Stimulated activated CD8-positive, alpha-beta memory T cell treated with anti-CD3 and anti-CD28 coated beads, Interleukin-15, amount 100 ng/mL, for 24 hours (primary cell): ENCODE data around the gene SYNE3.

ENCODE experiments used
- DNase-seq: peaks from one replicate; pipeline ENCODE4 v3.0.0-alpha.2; 2020; ENCODE audit warnings: low read depth

SYNE3 gene

DNA sequence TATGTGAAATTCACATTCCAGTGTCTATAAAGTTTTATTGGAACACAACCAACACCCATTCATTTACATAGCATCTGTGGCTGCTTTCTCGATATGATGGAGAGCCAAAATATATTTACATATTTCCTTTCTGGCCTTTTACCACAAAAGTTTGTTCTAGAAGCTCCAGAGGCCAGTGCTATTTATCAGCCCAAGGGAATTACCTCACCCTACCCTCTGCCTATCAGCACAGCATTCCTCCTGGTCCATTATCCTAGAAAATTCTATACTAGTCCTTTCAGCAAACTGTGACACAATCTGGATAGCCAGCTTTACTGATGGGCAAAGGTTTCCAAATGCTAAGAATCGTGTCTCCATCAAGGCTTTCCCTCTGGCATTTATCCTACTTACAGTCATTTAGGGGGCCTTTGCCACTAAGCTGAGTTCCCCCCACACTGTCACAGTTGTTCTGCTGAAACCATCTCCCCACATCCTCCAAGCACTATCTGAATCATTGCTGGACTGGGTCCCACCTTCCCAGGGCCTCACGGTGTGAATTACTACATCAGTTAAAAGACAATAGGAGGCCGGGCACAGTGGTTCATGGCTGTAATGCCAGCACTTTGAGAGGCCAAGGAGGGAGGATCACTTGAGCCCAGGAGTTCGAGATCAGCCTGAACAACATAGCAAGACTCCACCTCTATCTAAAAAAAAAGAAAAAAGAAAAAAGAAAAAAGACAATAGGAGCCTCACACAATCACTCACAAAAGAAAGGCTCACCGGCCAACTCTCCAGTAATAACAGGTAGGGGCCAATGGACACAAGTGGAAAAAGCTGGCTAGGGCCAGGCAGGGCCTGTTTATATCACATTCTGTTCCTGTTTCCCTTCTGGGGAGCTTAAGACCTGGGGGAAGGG is 12.1 kb downstream of the SYNE3 start:
- no peak for DNase-seq

DNA sequence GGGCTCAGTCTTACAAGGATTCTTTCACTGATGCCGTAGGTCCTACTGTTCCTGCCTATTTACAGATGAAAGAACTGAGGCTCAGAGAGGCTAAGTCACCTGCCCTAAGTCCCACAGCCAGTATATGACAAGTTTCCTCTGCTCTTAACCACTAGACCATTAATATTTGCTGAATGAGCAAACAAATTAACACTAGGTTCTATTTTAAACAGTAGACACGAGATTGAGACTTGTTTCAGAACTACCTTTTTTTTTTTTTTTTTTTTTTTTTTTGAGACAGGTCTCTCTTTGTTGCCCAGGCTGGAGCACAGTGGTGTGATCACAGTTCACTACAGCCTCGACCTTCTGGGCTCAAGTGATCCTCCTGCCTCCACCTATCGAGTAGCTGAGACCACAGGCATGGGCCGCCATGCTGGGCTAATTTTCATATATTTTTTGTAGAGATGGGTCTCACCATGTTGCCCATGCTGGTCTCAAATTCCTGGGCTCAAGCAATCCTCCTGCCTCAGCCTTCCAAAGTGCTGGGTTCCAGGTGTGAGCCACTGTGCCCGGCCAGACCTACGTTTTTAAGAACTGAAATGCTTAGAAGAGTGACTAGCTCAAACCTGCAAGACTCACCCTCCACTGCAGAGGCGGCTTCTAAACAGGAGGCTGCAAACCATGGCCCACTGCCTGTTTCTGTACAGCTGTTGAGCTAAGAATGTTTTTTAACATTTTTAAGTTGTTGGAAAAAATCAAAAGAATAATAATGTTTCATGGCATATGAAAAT is 12.9 kb downstream of the SYNE3 start:
- DNase-seq, result no peak

DNA sequence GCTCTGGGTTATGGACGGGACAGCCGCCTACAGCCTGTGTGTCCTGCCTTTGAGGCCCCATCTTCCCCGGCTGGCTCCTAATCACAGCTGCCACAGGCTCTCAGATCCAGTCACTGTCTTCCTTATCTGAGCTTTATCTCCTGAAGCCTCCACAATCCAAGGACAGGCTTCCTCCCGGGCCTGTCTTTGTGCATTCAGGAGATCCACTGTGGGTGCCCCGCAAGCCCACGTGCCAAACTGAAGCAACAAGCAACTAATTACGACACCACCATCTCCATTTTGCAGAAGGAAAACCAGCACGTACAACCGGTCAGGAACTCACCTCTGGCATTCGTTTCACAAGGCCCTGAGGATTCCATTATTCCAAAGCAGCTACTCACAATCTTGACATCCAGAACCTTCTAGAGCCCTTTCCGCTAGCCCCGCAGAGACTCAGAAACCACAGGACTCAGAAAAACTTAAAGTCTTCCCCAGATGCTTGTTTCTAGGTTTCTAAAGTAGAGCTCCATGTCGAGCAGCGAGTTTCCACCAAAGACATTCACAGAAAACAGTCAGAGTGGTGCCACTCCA is 14.0 kb downstream of the SYNE3 start:
- DNase-seq, result no peak

DNA sequence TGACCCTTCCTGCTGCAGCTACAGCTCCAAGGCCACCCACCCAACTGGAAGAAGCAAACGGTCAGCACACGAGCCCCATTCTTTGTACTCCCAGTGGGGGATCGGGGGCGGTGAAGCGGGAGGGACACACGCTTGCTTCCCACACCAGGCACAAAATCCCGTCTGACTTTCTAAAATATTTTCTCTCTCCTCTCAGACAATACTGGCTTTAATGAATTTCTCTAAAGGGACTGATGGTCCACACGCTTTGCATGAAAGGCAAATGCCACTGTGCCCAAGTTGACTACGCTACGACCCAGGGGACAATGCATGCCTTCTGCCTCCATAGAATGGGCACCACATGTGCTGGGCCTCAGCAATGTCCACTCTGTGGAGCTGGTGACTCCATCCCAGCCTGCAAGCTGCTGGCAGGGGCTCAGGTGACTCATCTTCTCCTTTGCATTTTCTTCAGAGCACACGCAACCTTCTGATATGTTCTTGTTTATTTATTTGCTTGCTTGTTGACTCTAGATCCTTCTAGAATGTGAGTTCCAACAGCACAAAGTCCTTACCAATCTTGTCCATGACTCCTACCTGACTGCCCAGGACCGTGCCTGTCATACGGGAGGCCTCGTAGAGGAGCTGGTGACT is 15.6 kb downstream of the SYNE3 start:
- DNase-seq, result no peak

DNA sequence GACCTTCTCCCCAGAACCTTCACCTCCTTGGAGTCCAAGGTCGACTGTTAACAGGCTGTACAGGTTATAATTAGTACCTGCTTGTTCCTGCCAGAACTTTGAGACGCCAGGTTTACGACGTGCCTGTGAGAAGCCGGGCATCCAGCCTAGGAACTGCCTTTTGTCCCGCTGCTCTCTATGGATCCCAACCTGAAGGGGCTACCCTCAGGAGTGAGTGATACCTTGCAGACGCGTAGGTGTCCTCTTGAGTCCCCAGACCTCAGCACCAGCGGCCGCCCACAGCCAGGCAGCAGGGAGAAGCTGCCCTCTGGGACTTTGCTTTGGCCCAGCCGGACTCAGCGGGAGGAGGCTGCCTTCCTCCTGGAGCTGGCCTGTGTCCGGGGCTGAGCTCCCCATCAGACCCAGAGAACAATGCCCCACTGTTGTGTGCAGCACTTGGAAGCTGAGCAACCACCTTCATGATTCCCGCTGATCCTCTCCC is 16.2 kb downstream of the SYNE3 start:
- no peak for DNase-seq

DNA sequence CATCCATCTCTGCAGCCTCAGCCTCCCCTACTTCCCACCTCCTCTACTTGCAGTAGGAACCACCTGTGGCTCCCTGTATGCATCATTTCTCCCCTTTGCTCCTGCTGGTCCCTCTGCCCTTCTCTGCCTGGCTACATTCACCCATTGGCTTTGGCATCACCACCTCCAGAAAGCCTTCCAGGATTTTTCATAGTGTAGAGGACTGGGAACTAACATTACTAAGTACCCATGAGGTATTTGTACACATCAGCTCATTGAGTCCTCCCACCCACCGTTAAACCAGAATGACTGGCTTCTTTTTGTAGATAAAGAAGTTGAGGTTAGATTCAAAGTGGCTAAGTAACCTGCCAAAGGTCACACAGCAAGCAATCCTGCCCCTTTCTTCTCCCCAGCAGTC is 17.1 kb downstream of the SYNE3 start:
- no peak for DNase-seq

DNA sequence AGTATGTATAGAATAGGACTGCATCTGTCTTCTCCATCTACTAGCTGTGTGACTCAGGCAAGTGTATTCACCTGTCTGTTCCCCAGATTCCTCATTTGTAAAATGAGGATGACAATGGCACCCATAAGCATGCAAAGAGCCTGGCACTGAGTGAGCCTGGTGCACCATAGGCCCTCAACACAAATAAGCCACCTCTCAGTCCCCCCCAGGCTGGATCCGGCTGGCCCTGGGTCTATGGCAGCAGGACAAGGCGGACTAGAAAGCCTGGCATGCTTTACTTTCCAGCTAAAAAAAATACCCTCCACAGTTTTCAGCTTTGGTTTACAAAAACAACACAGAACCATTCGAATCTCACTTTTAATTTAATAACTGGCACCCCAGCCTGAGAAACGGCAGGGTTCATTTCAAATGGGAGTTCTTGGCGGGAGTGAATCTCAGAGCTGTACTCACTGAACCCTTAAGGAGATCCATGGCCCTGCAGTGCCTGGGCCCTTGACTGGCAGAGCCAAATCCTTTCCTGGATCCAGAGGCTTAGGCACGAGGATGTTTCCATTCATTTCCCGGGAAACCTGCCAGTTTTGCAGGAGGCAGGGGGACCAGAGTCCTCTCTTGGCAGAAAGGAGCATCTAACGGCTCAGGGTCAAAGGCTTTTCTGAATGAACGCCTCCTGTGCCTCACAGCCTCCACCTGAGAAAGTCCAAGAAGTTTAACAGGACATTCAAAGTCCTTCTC is 17.7 kb downstream of the SYNE3 start:
- no peak for DNase-seq

DNA sequence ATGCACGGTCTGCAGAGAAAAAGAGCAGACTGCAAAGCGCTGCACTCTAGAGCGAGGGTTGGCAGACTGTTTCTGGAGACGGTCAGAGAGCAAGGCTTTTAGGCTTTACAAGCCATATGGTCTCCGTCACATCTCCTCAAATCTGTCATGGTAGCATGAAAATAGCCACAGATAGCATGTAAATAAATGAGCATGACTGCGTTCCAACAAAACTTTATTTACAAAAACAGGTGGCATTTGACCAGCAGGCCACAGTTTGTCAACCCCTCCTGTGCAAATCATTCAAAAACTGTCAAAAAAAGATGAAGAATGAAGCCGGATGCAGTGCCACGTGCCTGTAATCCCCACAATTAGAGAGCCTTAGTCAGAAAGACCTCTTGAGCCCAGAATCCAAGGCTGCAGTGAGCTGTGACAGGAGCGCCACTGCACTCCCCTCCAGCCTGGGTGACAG is 18.9 kb downstream of the SYNE3 start:
- no peak for DNase-seq

DNA sequence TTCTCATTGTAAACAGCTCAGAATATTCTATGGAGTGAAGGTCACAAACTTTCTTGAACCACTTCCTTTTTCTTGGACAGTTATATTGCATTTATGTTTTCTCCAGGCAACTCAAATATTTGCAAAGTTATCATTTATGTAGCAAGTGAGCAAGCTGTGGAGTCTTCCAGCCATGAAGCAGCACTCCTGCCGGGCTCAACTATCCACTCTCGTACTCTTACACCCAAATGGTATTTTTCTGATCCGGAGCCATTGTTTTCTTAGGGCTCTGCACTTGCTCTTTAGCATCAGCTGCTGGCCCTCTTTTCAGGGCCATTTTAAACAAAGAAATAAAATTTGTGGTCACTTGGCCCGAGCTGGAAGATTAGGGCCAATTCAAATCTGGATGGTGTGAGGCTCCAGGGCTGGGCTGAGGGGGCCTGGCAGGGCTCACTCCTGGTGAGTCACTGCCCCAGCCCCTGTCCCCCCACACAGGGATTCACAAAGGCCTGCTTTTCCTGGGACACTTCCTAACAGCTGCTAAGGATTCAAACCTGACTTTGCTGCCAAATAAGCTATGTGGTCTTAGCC is 19.7 kb downstream of the SYNE3 start:
- DNase-seq, result no peak

DNA sequence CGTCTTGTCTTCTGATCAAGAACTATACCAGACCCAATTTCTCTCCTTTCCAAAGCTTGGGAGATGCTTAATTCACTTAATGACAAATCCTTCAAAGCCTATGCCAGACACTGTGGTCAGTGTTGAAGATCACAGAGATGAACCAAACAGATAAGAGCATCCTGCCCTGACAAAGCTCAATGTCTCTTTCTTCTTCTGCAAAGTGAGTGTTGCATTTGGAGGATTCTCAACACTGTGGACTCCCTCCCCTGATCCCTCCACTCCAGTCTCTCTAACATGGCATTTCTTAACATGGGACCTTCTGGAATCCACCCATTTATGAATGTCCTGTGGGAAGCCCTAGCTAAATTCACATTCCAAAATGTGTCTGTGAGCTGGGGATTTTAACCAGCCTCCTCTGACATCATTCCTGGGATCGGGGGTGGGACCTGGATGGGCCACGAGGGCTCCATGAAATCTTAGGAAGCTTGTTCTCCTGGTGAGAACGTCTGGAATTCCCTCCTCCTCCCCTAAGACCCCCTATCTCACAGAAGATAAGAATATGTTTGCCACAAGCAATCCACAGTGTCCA is 20.3 kb downstream of the SYNE3 start:
- DNase-seq, result no peak

DNA sequence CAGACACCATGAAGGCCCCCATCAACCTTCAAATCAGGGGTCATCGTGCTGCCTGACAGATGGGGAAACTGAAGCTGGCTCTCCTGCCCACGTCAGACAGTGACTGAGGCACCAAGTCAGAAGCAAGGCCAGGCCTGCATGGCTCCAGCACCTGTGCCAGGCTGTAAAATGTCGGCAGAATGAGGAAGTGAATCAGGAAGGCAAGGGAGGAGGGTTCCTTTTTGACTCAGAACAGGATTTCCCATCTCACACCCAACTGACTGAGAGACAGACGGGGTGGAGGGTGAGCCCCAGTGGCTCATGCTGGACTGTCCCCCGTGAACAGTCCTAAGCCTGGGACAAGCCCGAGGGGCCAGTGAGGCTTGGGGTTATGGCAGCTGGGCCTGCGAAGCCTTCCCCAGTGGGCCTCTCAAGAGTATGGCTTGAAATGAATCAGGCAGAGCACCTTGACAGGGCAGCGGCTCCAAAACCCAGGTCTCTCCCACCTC is 20.9 kb downstream of the SYNE3 start:
- no peak for DNase-seq

DNA sequence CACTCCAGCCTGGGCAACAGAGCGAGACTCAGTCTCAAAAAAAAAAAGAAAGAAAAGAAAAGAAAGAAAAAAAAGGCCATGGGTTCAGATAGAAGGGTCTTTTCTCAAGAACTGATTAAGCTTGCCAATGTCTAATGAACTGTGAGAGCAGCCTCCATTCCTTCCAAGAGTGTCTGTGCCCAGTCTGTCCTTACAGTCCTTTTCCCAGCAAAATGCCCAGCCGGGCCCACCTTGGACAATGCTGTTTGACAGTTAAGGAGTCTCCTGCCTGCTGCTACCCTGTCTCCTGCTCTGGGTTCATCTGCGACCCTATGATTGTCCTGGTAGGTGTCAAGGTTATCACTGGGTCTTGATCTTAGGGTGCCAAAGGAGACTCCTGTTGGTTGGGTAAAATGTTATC is 21.4 kb downstream of the SYNE3 start:
- no peak for DNase-seq

DNA sequence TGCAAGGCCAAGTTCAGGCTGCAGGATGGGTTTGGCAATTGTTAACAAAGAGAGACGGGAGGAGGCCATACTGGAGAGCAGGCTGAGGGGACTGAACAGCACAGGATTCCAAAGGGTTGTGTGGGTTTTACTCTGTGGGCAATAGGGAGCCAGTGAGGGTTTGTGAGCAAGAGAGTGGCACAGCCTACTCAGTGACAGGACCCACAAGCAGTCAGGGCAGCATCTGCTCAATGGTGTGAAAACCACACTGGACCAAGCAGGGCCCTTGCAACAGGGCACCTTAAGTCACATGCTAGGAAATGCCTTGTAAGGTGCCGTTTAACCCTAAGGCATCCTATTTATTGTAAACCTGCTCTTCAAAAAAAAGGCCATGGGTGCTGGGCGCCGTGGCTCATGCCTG is 22.0 kb downstream of the SYNE3 start:
- DNase-seq, result no peak

DNA sequence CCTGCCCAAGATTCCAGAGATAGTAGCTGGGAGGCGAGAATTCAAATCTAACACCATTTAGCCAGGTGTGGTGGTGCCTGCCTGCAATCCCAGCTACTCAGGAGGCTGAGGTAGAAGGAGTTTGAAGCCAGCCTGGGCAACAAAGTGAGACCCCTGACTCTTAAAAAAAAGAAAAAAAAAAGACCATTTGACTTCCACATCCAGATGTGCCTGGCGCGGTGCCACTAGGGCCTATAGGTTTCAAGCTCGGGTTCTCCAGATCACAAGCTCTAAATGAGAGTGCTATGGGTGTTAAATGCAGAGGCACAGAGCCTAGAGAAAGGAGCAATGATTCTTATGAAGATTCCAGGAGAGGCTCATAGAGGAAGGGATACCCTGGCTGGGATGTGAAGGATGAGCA is 22.5 kb downstream of the SYNE3 start:
- no peak for DNase-seq

DNA sequence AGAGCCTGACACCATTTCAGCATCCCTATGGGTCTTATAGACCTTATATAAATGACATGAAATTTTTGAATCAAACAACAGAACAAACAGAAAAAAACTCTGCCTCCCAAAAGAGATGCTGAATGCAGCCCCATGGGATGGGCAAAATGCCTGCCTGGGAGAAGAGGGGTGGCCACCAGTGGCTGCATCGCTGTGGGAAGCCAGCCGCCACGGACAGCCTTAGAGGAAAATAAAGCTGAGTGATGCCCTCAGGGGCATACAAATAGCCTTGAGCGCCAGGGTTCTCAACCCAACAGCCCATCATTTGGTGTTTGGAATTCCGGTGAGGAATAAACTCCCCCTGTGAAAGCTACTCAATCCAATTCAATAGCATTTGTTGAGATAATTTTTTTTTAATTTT is 22.9 kb downstream of the SYNE3 start:
- no peak for DNase-seq

DNA sequence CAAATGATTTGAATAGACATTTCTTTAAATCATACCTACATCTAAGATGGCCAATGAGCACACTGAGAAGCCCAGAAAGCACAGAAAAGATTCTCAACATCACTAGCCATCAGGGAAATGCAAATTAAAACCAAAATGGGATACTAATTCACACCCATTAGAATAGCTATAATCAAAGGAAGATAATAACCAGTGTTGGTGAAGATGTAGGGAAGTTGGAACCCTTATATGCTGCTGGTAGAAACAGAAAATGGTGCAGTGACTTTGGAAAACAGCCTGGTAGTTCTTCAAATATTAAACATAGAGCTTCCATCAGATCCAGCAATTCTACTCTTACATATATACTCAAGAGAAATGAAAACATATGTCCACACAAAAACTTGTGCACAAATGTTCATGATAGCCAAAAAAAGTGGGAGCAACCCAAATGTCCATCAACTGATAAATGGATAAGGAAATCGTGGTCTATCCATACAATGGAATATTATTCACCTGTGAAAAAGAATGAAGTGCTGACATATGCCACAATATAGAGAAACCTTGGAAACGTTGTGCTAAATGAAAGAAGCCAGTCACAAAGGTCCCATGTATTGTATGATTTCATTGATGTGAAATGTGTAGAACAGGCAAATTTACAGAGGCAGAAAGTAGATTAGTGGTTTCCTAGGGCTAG is 24.4 kb downstream of the SYNE3 start:
- no peak for DNase-seq

DNA sequence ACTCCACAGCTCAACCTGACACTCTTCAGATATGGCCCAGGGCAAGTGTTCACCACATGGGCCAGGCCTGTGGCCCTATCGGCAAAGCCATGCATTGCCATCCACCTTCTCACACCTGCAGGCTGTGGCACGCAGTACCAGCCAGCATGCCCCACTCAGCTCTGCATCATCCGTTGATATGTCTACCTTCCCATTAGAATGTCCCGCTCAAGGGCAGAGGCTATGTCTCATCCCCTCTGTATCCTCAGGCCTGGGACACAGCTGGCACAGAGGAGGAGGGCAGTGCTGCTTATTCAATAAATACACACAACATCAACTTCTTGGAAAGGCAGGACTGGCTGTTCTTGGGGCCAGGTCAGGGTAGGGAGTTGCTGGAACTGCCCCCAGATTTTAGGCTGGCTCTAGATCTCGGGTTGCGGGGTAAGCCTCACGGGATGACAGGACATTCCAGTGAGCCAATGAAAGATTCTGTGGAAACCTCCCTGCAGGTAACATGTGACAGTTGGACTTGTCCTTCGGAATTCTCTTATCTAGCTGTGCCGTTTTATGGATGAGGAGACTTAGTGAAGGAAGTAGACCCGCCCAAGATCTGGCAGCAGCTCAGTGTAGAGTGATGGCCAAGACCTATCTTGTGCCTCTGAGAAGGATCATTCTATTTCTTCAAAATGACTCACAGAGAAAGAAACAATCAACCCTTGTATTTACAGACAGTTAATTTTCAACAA is 25.6 kb downstream of the SYNE3 start:
- no peak for DNase-seq

DNA sequence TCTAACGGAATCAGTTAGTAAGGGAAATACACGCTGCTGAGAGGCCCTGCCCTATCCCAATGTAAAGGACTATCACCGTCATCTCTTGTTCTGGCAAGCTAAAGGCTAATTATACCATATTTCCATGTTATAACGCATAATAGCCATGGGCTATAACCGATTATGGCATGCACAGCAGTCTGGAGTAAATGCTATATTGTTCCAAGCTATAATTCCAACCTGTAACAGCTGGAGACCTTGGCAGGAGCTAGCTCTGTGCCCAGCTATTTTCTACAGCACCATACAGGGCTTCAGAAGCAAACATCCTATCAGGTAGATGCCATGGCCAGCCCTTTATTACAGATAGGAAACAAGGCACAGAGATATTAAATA is 26.3 kb downstream of the SYNE3 start:
- no peak for DNase-seq
